Caki2 (cell line): ENCODE results near the gene CLEC2D. TPM values are rescaled to one million over a fixed set of nuclear protein-coding genes. Genes with fewer than 3 reads are reported as not detected.

Experiments used
- DNase-seq: peaks from one replicate; pipeline ENCODE4 v3.0.0-alpha.2; 2015; ENCODE audit warnings: low read depth
- in situ Hi-C: cut with HindIII; loops from 2 replicates; pipeline ENCODE4 v1.10.0; 2016; ENCODE audit warnings: low sequenced_read_pairs, low pct_unique_long_range_greater_than_20kb, mixed read lengths
- total RNA-seq: library from RNA; depleted of rRNA; stranded (reverse); fragments of >200 nt; shearing (Covaris generic); gene quantifications from 2 replicates; pipeline ENCODE4 v1.2.3, GENCODE V29; 2014; ENCODE audit warnings: low replicate concordance; rRNA removed

CLEC2D gene
- total RNA-seq, 1 experiment from 2014 or later = 1.8 TPM

- in situ Hi-C loops = no loop called here
Observed at GRCh38 chr12:9740106-9740750, 70.7 kb downstream of the CLEC2D start.

GRCh38 chr12:9741726-9742125, 72.2 kb downstream of the CLEC2D start:
- in situ Hi-C loops = no loop called here
- no peak for DNase-seq

More at GRCh38 chr12:9740106-9740750, 70.7 kb downstream of the CLEC2D start:
- no peak for DNase-seq

GRCh38 chr12:9742661-9743060, 73.1 kb downstream of the CLEC2D start:
- DNase-seq = no peak
- in situ Hi-C loops = no loop called here

GRCh38 chr12:9745199-9745598, 75.7 kb downstream of the CLEC2D start:
- in situ Hi-C loops = no loop called here
- no peak for DNase-seq

Other genes with a start within 250 kb of the CLEC2D start
- not detected in 2 replicates for gene KLRB1, start 61.8 kb upstream of the CLEC2D start, total RNA-seq
- gene CLECL1, start 63.4 kb downstream of the CLEC2D start, total RNA-seq = not detected in 2 replicates
- 0.71 and 4.1 TPM in 2 replicates for gene CD69, start 91.2 kb downstream of the CLEC2D start, total RNA-seq
- 1.2 TPM in 1 of 2 replicates, not detected in the other for gene KLRF1, start 157.8 kb downstream of the CLEC2D start, total RNA-seq
- 4.7 and 11.5 TPM in 2 replicates for gene CLEC2B, start 199.6 kb downstream of the CLEC2D start, total RNA-seq
- gene KLRF2, start 211.8 kb downstream of the CLEC2D start, total RNA-seq = not detected in 2 replicates